H4 (cell line): ENCODE data around the gene SCRG1. TPM values are rescaled to one million over a fixed set of nuclear protein-coding genes. Genes with fewer than 3 reads are reported as not detected.
A peak's percentile ranks its signal among the peaks of the same experiment; 100 is the strongest.

Experiments used
- DNase-seq: peaks from one replicate; pipeline ENCODE4 v3.0.0-alpha.2; 2015; ENCODE audit warnings: low spot score
- total RNA-seq: library from RNA; depleted of rRNA; stranded (reverse); fragments of >200 nt; shearing (Covaris generic); gene quantifications from 2 replicates; pipeline ENCODE4 v1.2.3, GENCODE V29; 2014

Gene SCRG1
- total RNA-seq, 1 experiment from 2014 or later = not detected

DNA sequence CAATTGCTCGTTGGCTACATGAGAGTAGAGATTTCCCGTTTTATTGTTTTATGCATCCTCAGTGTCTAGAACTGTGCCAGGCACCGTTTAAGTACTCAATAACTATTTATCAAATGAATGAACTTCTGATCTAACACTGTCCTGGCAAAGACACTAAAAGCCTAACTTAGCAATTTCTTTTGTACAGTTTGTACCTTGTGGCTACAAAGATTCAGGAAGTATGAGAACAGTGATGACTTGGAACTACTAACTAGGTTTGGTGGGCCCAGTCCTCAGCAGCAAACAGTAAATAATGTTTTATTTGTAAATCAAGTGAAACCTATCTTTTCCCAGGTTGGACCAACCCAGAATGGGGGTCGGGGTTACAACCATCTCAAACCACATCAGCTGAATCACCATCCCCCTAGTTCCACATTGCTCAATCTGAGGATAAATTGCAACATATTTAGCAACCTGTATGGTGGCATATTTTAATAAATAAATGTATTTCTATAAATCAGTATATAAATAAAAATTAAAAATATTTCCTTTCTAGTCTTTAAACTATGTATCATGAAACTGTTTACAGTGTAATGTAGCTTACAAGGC, 12.3 kb upstream of the SCRG1 start:
- DNase-seq = no peak

GRCh38 chr4:173410079-173410478, 11.2 kb upstream of the SCRG1 start:
- no peak for DNase-seq

DNA sequence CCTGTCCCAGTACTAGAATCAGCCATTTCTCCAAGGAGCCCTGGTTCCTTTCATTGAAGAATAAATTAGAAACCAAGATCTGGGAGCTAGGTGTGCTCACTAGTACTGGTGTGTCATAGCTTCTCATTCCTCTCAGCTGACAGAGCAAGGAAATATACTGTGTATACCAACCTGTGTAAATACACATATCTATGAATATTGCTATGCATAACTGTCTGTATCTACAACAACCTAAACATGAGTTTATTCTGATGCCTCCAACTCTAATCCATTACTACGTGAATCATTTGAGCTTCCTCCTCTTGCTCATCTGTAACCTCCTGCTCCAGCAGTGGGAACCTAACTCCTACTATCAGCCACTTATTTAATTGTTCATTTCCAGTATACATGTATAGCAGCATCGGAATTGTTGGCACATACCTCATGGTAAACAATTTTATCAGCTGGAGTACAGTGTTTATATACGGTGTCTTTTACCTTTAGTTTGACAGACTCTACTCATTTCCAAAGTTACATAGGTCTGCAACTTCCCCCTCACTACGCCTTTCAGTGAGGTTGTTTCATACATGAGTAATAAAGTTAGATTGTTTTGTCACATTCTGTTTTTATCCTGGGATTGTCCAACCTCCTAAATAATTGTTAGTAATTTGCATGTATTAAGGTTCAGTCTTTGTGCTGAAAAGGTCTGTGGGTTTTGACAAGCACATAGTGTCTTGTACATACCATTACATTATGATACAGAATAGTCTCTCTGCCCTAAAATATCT, 7.1 kb upstream of the SCRG1 start:
- no peak for DNase-seq

- DNase-seq = no peak
These were observed 5.5 kb upstream of the SCRG1 start for GRCh38 chr4:173404296-173404865.

GRCh38 chr4:173403051-173403450, 4.1 kb upstream of the SCRG1 start:
- DNase-seq = no peak

DNA sequence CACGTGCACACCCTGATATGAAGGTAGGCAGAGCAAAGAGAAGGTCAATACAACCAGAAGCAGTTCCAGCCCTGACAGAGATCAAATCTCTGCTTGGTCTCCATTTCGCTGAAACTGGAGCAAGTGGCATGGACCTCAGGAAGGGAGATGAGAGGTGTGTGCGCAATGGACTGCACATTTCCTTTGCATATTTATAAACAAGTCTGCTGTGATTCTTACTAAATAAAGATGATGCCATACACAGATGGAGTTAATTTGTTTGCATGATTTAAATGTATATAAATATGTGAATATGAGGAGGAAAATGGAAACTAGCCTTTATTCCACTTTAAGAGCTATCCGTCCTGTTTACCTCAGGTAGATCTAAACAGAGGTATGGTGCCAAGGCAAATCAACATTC, 2.1 kb upstream of the SCRG1 start:
- DNase-seq = no peak

GRCh38 chr4:173398220-173398619, 696 bp downstream of the SCRG1 start:
- DNase-seq = no peak

DNA sequence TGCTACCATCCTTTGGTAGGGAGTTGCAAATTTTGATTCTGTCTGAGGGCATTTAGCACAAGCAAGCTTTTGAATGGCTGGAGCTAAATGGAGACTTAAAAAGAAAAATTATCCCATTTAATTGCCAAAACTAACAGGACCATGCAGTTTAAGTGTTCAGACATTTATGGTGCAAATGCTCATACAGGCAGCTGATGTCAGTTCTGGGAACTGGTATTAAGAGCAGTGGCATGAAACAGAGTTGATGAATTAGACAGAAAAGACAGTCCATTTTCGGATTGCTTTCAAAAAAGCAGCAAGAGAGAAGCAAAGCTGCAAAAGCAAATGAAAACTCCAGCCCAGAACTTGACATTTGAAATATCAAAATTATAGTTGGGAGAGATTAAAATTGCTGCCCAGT, 1.3 kb downstream of the SCRG1 start:
- DNase-seq = no peak

- no peak for DNase-seq
These were observed 7.2 kb downstream of the SCRG1 start for GRCh38 chr4:173391701-173392100.

GRCh38 chr4:173386751-173387150, 12.2 kb downstream of the SCRG1 start:
- DNase-seq = no peak

GRCh38 chr4:173382349-173382748, 16.6 kb downstream of the SCRG1 start:
- DNase-seq = no peak

- DNase-seq = no peak
These were observed 17.3 kb downstream of the SCRG1 start for GRCh38 chr4:173381610-173382009.

- no peak for DNase-seq
These were observed 17.9 kb downstream of the SCRG1 start for GRCh38 chr4:173380987-173381386.

- no peak for DNase-seq
These were observed 19.0 kb downstream of the SCRG1 start for GRCh38 chr4:173379929-173380328.

DNA sequence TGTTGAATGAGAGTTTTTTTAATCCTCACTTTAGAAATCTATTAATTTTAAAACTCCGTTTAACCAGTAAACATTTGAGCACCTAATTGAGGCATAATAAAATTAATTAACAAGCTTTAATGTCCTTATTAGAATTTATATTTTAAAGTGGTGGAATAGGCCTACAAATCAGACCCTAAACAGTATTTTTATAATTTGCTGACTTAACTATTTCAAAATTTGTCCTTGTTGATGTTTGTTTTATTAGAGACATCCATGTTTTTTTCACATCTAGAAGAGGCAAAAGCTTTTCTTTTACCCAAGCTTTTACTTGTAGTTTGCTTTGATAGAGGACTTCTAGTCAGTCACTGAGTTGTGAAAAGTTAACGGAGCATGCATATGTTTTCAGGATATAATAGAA, 24.3 kb downstream of the SCRG1 start:
- no peak for DNase-seq

DNA sequence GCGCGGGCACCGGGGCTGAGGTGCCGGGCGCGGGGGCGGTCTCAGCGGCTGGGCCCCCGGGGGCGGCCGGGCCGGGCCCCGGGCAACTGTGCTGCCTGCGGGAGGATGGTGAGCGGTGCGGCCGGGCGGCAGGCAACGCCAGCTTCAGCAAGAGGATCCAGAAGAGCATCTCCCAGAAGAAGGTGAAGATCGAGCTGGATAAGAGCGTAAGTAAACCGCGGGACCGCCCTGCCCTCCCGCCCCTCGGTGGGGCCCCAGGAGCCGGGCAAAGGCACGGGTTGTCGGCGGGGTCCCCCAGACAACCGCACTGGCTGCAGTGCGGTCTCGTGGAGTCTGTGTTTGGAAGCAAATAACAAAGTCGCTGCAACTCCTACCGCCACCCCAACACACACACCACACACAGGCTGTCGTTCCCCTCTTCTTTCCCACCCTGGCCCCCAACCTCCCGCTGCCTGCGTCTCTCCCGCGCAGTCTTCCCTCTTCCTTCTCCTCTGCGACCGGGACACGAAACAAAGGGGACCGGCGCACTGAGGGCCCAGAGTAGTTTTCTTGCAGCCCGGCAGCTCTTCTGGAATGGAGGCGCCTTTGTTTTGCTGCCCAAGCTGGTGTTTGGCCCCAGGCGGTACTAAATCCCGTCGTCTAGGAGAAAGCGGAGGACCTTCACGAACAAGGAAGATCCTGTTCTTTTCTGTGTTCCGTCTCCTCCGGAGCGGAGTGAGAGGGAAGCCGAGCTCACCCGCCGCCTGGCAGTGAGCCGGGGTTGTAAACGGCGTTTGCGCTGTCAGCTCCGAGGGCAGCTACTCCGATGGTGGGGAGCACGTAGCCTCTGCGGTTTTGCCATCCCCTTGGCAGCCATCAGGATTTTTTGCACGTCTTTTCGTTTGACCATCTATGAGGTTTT, 27.4 kb downstream of the SCRG1 start:
- peak; percentile 41 for DNase-seq

- DNase-seq = peak; percentile 97
These were observed 28.2 kb downstream of the SCRG1 start, which contains the start of gene SAP30 for GRCh38 chr4:173370477-173371291. SAP30 (plus strand) TSS chr4:173370954; CDS start chr4:173371183, 229 bp downstream.

- no peak for DNase-seq
These were observed 28.8 kb downstream of the SCRG1 start for GRCh38 chr4:173370130-173370476.

- DNase-seq = no peak
These were observed 31.0 kb downstream of the SCRG1 start for GRCh38 chr4:173367946-173368345.

GRCh38 chr4:173367285-173367684, 31.6 kb downstream of the SCRG1 start:
- no peak for DNase-seq

GRCh38 chr4:173365359-173365996, 33.4 kb downstream of the SCRG1 start:
- DNase-seq = no peak
